ENCODE data around the gene GPC3.

The GPC3 gene

GRCh38 chrX:133929836-133930464 lies 55.4 kb downstream of the GPC3 start:
- DNase-seq (ENCODE audit: low read depth in 2 of 3, low spot score in 2 of 3): no peak

GRCh38 chrX:133928365-133928764 lies 57.0 kb downstream of the GPC3 start:
- DNase-seq (ENCODE audit: low read depth in 2 of 3, low spot score in 2 of 3): no peak

- DNase-seq (ENCODE audit: low read depth in 2 of 3, low spot score in 2 of 3): no peak
These were observed 58.6 kb downstream of the GPC3 start for GRCh38 chrX:133926809-133927208.

- no peak for DNase-seq (ENCODE audit: low read depth in 2 of 3, low spot score in 2 of 3)
These were observed 59.3 kb downstream of the GPC3 start for GRCh38 chrX:133926099-133926498.

GRCh38 chrX:133924548-133924947 lies 60.8 kb downstream of the GPC3 start:
- no peak for DNase-seq (ENCODE audit: low read depth in 2 of 3, low spot score in 2 of 3)

- DNase-seq (ENCODE audit: low read depth in 2 of 3, low spot score in 2 of 3): no peak
These were observed 61.8 kb downstream of the GPC3 start for GRCh38 chrX:133923548-133923947.

- no peak for DNase-seq (ENCODE audit: low read depth in 2 of 3, low spot score in 2 of 3)
These were observed 62.3 kb downstream of the GPC3 start for GRCh38 chrX:133923113-133923512.

- peak in 1 of 3 experiments; percentile 1 for DNase-seq (ENCODE audit: low read depth in 2 of 3, low spot score in 2 of 3)
These were observed 63.0 kb downstream of the GPC3 start for GRCh38 chrX:133922390-133922771.

- peak in 2 of 3 experiments; percentile 4 to 14 for DNase-seq (ENCODE audit: low read depth in 2 of 3, low spot score in 2 of 3)
These were observed 63.5 kb downstream of the GPC3 start for GRCh38 chrX:133921764-133922389.

GRCh38 chrX:133921086-133921485 lies 64.3 kb downstream of the GPC3 start:
- no peak for DNase-seq (ENCODE audit: low read depth in 2 of 3, low spot score in 2 of 3)

- DNase-seq (ENCODE audit: low read depth in 2 of 3, low spot score in 2 of 3): no peak
These were observed 67.0 kb downstream of the GPC3 start for GRCh38 chrX:133918361-133918771.

- no peak for DNase-seq (ENCODE audit: low read depth in 2 of 3, low spot score in 2 of 3)
These were observed 68.2 kb downstream of the GPC3 start for GRCh38 chrX:133916984-133917722.

- DNase-seq (ENCODE audit: low read depth in 2 of 3, low spot score in 2 of 3): no peak
These were observed 71.6 kb downstream of the GPC3 start for GRCh38 chrX:133913658-133914388.

- no peak for DNase-seq (ENCODE audit: low read depth in 2 of 3, low spot score in 2 of 3)
These were observed 72.4 kb downstream of the GPC3 start for GRCh38 chrX:133913009-133913408.

- no peak for DNase-seq (ENCODE audit: low read depth in 2 of 3, low spot score in 2 of 3)
These were observed 73.4 kb downstream of the GPC3 start for GRCh38 chrX:133911825-133912495.

GRCh38 chrX:133910539-133910938 lies 74.9 kb downstream of the GPC3 start:
- no peak for DNase-seq (ENCODE audit: low read depth in 2 of 3, low spot score in 2 of 3)

- no peak for DNase-seq (ENCODE audit: low read depth in 2 of 3, low spot score in 2 of 3)
These were observed 75.5 kb downstream of the GPC3 start for GRCh38 chrX:133909888-133910287.

GRCh38 chrX:133908223-133908955 lies 77.0 kb downstream of the GPC3 start:
- DNase-seq (ENCODE audit: low read depth in 2 of 3, low spot score in 2 of 3): no peak

- no peak for DNase-seq (ENCODE audit: low read depth in 2 of 3, low spot score in 2 of 3)
These were observed 77.8 kb downstream of the GPC3 start for GRCh38 chrX:133907606-133908005.

- no peak for DNase-seq (ENCODE audit: low read depth in 2 of 3, low spot score in 2 of 3)
These were observed 80.1 kb downstream of the GPC3 start for GRCh38 chrX:133905305-133905704.
